Limb (tissue), 2 donors: ENCODE results near the gene USP47.

Experiments
- DNase-seq, 2 donors: peaks; one replicate each; pipeline ENCODE4 v3.0.0-alpha.2; 2016; ENCODE audit errors: extremely low spot score in 2 of 2

Gene USP47

GRCh38 chr11:11937433-11937832 is 95.7 kb downstream of the USP47 start:
- DNase-seq = no peak

- DNase-seq = no peak
Measured at GRCh38 chr11:11937957-11938356, 96.2 kb downstream of the USP47 start.

DNA sequence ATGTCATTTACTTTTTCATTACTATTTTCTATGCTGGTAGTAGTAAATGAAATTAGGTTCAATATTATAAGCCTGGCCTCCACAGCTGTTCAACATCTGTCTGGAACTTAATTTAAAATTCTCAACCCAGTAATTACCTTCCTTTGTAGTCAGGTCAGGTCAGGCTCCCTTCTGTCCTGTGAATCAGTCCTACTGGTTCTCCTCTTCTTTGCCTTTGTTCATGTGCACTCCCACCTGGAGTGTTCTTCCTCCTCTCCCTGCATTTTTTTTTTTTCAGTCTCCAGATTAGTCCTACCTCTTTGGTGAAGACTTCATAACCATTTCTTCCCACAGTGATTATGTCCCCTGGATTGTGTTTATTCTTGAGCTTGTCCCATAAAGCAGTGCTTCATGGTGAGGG is 98.8 kb downstream of the USP47 start:
- no peak for DNase-seq

DNA sequence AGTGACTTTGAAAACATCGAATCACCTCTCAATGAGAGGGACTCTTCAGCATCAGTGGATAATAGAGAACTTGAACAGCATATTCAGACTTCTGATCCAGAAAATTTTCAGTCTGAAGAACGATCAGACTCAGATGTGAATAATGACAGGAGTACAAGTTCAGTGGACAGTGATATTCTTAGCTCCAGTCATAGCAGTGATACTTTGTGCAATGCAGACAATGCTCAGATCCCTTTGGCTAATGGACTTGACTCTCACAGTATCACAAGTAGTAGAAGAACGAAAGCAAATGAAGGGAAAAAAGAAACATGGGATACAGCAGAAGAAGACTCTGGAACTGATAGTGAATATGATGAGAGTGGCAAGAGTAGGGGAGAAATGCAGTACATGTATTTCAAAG is 100.9 kb downstream of the USP47 start:
- DNase-seq = no peak

DNA sequence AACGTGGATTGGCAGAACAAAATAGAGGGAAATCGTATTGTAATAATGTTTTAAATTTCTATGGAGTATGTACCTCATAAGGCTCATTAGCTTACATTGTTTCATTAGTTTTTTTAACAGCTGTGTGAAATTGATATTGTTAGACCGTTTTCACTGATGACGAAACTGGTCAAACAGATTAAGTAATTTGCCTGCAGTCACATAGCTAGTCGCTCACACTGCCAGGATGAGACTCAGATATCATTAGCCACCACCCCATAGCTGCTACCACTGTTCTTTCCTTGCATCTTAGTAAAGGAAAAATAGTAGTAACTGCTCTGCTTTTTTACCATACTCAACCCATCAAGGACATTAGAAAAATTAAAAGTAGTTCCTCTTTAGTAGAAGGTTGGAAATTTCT is 102.7 kb downstream of the USP47 start:
- DNase-seq = no peak

DNA sequence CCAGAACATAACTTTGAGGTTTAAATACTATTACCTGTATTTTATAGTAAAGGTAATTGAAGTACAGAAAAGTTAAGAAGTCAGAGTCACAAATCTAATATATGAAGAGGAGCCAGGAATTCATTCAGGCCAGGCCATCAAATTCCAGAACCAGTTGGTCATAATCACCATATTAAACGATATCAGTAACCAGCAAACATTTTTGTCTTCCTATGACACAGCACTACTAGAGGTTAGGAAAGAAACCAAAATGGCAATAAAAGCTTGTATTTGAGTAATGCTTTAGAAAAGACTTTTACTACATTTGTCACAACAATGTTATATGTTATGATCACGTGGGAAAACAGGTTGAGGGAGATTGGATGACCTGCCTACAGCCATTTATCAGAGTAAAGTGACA is 104.4 kb downstream of the USP47 start:
- no peak for DNase-seq

DNA sequence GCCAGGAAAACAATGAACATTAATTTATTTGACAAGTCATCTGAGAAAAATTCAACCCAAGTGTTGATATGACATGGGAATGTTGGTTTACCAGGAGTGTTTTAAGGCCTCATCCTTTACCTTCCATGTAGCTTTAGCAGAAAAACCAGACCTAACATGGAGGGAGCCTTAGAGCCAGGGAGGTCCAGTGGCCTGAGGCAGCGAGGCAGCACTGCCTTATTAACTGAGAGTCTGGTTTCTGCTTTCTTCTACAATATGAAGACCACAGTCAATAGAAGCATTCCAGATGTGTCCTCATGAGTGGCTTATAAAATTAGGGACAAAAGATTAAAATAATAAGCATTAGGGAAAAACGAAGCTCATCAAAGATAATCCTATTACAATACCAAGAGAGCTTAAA is 105.1 kb downstream of the USP47 start:
- no peak for DNase-seq

GRCh38 chr11:11947825-11948224 is 106.1 kb downstream of the USP47 start:
- DNase-seq = no peak

DNA sequence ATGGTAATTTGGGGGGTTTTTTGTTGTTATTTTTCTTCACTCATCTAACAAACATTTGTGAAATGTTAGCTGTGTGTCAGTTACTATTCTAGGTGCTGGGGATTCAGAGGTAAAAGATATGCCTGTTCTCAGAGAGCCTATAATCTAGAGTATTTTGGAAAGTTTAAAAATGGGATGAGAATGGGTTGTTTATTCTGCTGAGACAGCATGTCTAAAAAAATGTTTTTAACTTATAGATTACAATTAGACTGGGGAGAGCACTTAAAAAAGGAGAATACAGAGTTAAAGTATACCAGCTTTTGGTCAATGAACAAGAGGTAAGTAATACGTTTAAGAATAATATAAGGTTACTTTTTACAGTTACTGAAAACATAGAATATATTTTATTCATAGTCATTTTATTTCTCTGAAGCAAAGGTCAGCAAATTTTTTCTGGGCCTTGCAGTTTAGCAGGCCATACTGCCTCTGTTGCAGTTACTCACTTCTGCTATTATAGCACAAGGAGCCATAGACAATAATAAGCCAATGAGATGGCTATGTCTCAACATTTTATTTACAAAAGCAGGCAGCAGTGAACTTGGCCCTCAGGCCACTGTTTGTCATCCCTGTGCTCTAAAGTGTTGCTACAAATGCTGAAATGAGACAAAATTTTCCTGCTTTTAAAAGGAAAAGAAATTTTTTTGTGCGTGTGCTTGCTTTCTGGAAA is 106.6 kb downstream of the USP47 start:
- no peak for DNase-seq

DNA sequence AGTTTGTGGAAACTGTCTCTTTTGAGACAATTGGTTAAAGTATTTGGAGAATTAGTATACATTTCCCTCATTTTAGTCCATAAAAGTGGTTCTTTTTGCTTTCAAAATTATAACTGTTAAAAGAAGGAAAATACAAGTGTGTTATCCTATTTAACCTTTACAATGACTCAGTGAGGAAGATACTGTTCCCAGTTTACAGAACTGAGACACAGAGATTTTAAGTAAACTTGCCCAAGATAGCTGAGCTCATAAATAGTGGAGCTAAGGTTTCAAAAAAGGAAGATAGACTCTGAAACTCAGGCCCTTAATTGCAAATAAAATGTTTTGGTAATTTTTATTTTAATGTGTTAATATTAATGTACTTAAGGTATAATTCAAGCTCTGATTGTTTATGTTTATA is 107.7 kb downstream of the USP47 start:
- no peak for DNase-seq

GRCh38 chr11:11952036-11952435 is 110.3 kb downstream of the USP47 start:
- DNase-seq = no peak

DNA sequence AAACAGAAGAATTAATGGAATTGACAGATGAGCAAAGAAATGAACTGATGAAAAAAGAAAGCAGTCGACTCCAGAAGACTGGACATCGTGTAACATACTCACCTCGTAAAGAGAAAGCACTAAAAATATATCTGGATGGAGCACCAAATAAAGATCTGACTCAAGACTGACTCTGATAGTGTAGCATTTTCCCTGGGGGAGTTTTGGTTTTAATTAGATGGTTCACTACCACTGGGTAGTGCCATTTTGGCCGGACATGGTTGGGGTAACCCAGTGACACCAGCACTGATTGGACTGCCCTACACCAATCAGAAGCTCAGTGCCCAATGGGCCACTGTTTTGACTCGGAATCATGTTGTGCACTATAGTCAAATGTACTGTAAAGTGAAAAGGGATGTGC is 114.2 kb downstream of the USP47 start:
- no peak for DNase-seq

GRCh38 chr11:11958403-11959231 is 116.8 kb downstream of the USP47 start:
- DNase-seq = no peak

DNA sequence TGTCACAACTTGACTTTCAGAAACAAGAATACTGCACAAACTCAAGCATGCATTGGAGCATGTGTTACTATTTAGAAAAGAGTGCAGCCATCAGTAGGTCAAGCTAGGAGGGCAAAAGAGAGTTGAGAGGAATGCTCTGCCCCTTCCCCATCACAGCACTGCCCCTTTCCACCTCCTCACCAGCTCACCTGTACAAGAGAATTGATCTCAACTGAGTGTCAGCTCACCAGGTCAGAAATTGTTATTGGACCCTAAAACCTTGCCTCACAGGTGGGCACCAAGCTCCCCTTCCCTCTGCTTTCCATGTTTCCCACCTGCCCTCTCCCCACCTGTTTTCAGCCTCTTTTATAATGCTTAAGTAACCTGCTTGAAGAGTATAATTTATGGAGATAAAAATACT is 117.8 kb downstream of the USP47 start:
- DNase-seq = no peak

DNA sequence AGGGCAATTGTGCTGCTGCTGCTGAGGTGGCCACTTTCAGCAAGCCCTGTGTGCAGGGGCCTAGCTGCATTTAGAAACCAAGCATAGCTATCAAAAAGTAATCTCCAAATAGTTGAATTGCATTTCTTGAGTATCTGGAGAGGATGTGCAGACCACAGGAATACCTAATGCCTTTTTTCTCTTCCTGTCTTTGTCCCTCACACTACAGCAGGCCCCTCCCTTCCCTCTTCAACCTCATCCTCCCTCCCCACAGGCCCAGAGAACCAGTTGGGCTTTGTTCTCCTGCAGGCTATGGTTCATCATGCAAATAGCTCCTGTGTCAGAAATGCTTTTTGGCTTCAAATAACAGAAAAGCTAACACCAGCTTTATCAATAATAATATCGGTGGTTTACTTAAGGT is 118.9 kb downstream of the USP47 start:
- no peak for DNase-seq

DNA sequence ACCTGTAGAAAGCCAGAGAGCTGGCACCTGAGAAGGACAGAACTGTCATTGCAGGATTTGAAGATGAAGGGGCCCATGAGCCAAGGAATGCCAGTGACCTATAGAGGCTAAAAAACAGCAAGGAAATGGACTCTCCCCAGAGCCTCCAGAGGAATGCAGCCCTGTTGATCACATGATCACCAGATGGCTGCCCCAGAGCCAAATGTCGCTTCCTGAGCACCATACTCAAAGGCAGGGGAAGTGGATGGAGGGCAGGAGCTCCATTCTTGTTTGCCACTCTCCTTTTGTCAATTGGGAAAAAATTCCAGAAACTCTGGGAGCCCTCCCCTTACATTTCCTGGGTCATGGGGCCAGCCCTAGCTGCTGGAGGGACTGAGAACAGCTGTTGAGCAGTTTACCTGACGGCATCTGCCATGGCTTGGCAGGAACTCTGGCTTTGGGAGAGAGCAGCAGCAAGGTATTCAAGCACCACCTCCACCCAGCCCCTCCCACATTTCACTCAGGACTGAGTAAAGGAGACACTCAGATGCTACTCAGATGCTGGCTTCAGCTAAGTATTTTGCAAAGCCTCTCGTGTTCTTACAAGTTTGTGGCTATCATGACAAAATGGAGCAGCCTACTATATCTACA is 119.7 kb downstream of the USP47 start:
- no peak for DNase-seq

DNA sequence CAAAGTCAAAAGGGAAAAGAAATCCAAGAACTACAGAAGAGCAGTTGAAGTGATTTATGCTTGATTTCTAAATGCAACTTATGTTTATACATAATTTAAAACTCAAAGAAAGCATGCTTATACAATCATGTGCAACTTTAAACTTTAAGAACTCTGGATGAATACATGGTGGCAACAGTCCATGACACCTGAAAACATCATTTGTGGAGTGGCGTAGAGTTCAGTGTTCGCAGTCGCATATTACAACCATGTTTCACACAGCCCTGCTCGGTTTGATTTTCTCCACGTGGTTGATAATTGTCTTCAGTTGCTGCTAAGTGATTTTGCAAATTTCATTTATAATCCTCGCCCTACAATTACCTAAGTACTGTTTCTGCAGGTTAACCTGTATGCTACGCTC is 121.3 kb downstream of the USP47 start:
- DNase-seq = no peak

- DNase-seq = no peak
Measured at GRCh38 chr11:11963842-11964773, 122.3 kb downstream of the USP47 start.

GRCh38 chr11:11964774-11965150 is 123.0 kb downstream of the USP47 start:
- no peak for DNase-seq

- DNase-seq = no peak
Measured at GRCh38 chr11:11965192-11965591, 123.4 kb downstream of the USP47 start.

- no peak for DNase-seq
Measured at GRCh38 chr11:11965656-11966353, 124.0 kb downstream of the USP47 start.
